Motor neuron (in vitro differentiated cells): ENCODE data around the gene PJA1. TPM values are rescaled to one million over a fixed set of nuclear protein-coding genes. Genes with fewer than 3 reads are reported as not detected.

ENCODE experiments used
- ATAC-seq, 8 experiments: fragments of 200-7000 bp; cut with Tn5 transposase; replicated peaks in 6 of 8; 2 replicates each; pipeline ENCODE4 v1.8.0; 2021; ENCODE audit warnings: mild to moderate bottlenecking in 8 of 8, moderate library complexity in 8 of 8
- H3K27ac ChIP-seq, 2 donors: fragments of 250-450 bp; sonication (Bioruptor Pico); 2 replicates each; pipeline ENCODE4 v1.9.0; 2021; ENCODE audit warnings: antibody characterized with exemption in 2 of 2, mild to moderate bottlenecking in 2 of 2, moderate library complexity in 1 of 2
- H3K4me1 ChIP-seq, 2 donors: fragments of 250-450 bp; sonication (Bioruptor Pico); replicated peaks in 1 of 2; 2 replicates each; pipeline ENCODE4 v1.6.1; 2021; ENCODE audit warnings: antibody characterized with exemption in 2 of 2, mild to moderate bottlenecking in 2 of 2, moderate library complexity in 1 of 2
- H3K4me3 ChIP-seq, 5 donors: fragments of 250-450 bp; sonication (Bioruptor Pico); 2 replicates each; pipeline ENCODE4 v1.9.0; 2021; ENCODE audit warnings: antibody characterized with exemption in 5 of 5, mild to moderate bottlenecking in 5 of 5, moderate library complexity in 4 of 5
- WGBS, 10 experiments: fragments of 450-650 bp; shearing (Covaris generic); methylation state at CpG; one replicate each; pipeline ENCODE4 v1.0.0; 2022; 5-methylcytosine and 5-hydroxymethylcytosine counted together
- in situ Hi-C, 9 experiments: fragments of 400-800 bp; cut with MboI; loops; one replicate each; pipeline ENCODE4 v1.15.0; 2021; ENCODE audit warnings: low sequenced_read_pairs in 9 of 9, low pct_unique_long_range_greater_than_20kb in 2 of 9; ENCODE audit not compliant: unreplicated experiment in 9 of 9
- total RNA-seq, 8 experiments: library from RNA; unstranded; fragments of 300-600 nt; gene quantifications; 2 replicates each; pipeline versions ENCODE4 v1.2.3 to v1.2.4, GENCODE V29; 2022

The PJA1 gene, protein sequence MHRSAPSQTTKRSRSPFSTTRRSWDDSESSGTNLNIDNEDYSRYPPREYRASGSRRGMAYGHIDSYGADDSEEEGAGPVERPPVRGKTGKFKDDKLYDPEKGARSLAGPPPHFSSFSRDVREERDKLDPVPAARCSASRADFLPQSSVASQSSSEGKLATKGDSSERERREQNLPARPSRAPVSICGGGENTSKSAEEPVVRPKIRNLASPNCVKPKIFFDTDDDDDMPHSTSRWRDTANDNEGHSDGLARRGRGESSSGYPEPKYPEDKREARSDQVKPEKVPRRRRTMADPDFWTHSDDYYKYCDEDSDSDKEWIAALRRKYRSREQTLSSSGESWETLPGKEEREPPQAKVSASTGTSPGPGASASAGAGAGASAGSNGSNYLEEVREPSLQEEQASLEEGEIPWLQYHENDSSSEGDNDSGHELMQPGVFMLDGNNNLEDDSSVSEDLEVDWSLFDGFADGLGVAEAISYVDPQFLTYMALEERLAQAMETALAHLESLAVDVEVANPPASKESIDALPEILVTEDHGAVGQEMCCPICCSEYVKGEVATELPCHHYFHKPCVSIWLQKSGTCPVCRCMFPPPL
- total RNA-seq: 100 to 1,000 TPM in 2 of 8 experiments, 10 to 100 TPM in 6; 10.9 to 110 (median 78.4) TPM

DNA sequence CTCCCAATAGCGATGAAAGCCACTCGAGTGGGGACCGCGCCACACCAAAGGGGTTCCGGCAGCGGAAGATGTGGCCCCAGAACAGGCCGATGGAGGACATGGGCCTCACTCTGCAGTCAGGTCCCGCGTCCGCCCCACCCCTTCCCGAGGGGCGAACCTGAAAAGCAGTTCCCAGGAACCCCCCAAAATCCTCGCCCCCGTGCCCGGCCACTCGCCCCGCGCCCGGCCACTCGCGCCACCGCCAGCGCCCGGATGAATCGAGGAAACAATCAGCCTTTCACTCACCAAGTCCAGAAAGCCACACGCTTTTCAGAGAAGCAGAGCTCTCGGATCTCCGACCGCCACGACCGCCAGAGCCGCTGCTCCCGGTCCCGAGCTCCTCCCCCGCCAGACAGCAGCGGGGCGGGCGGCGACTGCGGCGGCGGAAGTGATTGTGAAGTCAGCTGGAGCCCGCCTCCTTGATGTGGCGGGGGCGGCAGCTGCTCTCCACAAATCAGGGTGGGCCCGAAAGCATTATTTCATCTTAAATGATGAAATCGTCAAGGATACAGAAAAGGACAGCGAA is at the start of gene PJA1:
PJA1 (minus strand) TSS at position 367 of the 565 bp plus-strand sequence. CDS start 2,380 bp downstream, outside the sequence.
- peak within 1 kb of the TSS; percentile 71 to 99 (median 82) for H3K4me3 ChIP-seq
- in situ Hi-C loops: no loop called here
- ATAC-seq: peak; percentile 84 to 96 (median 90)
- H3K27ac ChIP-seq: peak within 1 kb of the TSS; percentile 87 to 91
- peaks cover 18 to 23% of the 10 kb centered on the region in 2 donors for H3K4me1 ChIP-seq
- WGBS, 10 experiments: 0 to 32% methylated on average over 1 to 8 of the region's 48 CpGs; no CpG with 5 or more reads in 8 of the 10 experiments

DNA sequence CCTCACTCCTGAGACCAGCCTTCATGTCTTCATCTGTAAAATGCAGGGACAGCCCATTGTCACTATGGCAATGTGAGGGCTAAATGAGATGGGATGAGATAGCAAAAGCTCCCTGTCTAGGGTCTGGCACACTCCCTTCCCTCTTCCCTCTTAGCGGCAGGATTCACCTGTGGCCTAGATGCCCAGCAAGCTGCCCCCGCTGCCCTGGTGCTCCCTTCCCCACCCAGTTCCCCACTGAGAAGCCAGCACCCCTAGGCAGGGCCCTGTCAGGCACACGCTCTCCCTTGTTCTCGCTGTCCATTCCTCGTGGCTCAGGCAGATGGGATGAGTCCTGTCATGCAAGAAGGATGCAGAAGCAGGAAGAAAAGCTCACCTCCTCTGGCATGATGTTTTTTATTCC is 49.2 kb upstream of the PJA1 start:
- in situ Hi-C loops: loop anchor here in 5 of 9 experiments (25.0 kb wide), 1 partner anchor 377 kb away; the partner anchor contains the start of gene EFNB1 (in 5 of the 5)
- ATAC-seq: no peak
- 50 to 60% methylated on average over 1 to 2 of the region's 5 CpGs; no CpG with 5 or more reads in 8 of the 10 experiments for WGBS, 10 experiments

DNA sequence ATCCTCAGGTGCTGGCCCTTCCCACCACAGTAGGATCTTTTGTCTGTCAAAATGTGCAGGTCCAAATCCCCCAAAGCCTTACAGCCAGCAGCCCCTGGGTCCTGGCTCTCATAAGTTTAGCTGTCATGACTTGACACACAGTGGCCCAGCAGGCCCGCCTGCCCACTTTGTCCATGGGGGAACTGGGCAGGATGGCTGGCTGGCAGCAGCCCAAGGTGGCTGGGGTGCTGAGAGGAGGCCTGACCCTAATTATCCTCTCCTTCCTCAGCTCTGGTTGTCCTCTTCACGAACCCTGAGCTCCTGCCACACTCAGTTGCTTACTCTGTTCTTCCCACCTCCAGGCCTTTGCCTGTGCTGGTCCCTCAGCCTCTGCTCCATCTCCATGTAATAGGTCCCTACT is 46.4 kb upstream of the PJA1 start:
- in situ Hi-C loops: loop anchor here in 5 of 9 experiments (25.0 kb wide), 1 partner anchor 374 kb away; the partner anchor contains the start of gene EFNB1 (in 5 of the 5)
- no CpG with 5 or more reads among the region's 2 CpGs for WGBS, 10 experiments
- H3K4me1 ChIP-seq: peaks cover 5 to 9% of the 10 kb centered on the region in 2 donors
- no peak for ATAC-seq
- H3K4me3 ChIP-seq: no peak overlapping the region
- H3K27ac ChIP-seq: no peak overlapping the region

More for the DNA sequence above, 49.2 kb upstream of the PJA1 start:
- no peak overlapping the region for H3K4me3 ChIP-seq
- H3K4me1 ChIP-seq: peaks cover 5 to 9% of the 10 kb centered on the region in 2 donors
- H3K27ac ChIP-seq: no peak overlapping the region

DNA sequence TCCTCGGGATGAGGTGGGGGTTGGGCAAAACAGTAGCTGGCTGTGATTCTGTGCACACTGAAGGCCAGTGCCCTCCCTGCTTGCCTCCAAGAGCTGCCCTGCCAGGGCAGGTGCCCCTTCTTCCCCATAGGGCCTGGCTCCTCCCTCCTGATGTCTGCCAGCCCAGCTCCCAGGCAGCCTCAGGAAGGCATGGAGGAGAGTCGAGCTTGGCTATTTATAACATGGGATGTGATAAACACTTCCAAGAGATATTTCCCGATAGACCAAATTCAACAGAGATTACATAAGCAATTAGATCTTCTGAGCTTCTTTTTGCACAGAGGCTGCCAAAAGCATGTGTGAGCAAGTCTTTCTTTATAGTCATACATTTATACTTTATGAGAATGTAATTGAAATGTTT is 45.3 kb upstream of the PJA1 start:
- in situ Hi-C loops: loop anchor here in 5 of 9 experiments (25.0 kb wide), 1 partner anchor 373 kb away; the partner anchor contains the start of gene EFNB1 (in 5 of the 5)
- no peak for ATAC-seq
- peaks cover 5 to 6% of the 10 kb centered on the region in 2 donors for H3K4me1 ChIP-seq
- no peak overlapping the region for H3K27ac ChIP-seq
- WGBS, 10 experiments: 33% methylated on average over 1 of the region's 3 CpGs; no CpG with 5 or more reads in 9 of the 10 experiments
- no peak overlapping the region for H3K4me3 ChIP-seq

DNA sequence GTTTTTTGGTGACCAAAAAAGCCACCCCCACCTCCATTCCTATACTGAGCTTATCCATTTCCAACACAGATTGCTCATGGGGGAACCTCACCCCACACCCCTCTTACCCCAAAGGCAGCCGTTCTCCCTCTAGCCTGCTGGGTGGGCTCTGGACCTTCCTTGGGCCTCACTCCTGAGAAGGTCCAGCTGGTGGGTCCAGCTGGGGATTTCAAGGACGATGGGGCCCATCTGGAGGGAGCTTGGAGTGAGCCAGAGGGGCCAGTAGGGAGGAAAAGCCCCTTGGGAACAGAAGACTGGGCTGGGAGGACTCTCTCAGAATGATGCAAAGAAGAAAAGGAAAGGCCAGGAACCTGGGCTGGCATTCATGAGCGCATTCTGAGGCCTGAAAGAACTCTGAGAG is 42.0 kb upstream of the PJA1 start:
- H3K4me3 ChIP-seq: no peak overlapping the region
- no peak overlapping the region for H3K27ac ChIP-seq
- ATAC-seq: no peak
- no peaks in the 10 kb centered on the region for H3K4me1 ChIP-seq
- in situ Hi-C loops: loop anchor here in 5 of 9 experiments (25.0 kb wide), 1 partner anchor 370 kb away; the partner anchor contains the start of gene EFNB1 (in 5 of the 5)
- 80% methylated on average over 1 of the region's 3 CpGs; no CpG with 5 or more reads in 9 of the 10 experiments for WGBS, 10 experiments

DNA sequence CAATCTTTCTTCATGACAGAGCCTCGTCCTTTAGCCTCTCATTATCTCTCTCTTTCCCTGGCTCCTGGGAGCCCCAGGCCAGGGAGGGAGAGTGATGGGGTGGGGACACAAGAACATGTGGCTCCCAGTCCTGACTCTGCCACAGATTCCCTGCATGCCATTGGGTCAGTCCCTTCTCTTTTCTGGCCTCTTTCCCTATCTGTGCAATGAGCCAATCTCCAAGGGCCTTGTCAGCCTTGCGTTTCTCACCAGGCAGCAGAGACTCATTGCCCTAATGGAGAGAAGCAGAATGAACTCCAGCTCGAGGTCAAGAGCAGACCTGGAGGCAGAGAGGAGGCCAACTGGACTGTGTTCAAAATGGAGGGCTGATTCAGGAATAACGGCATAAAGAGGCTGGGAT is 38.4 kb upstream of the PJA1 start:
- no peak overlapping the region for H3K27ac ChIP-seq
- 0 to 87% methylated on average over 1 to 2 of the region's 4 CpGs; no CpG with 5 or more reads in 8 of the 10 experiments for WGBS, 10 experiments
- no peak overlapping the region for H3K4me3 ChIP-seq
- H3K4me1 ChIP-seq: peaks cover 0 to under 1% of the 10 kb centered on the region in 2 donors
- in situ Hi-C loops: loop anchor here in 5 of 9 experiments (25.0 kb wide), 1 partner anchor 366 kb away; the partner anchor contains the start of gene EFNB1 (in 5 of the 5)
- peak in 2 of 8 experiments; percentile 72 to 86 for ATAC-seq

DNA sequence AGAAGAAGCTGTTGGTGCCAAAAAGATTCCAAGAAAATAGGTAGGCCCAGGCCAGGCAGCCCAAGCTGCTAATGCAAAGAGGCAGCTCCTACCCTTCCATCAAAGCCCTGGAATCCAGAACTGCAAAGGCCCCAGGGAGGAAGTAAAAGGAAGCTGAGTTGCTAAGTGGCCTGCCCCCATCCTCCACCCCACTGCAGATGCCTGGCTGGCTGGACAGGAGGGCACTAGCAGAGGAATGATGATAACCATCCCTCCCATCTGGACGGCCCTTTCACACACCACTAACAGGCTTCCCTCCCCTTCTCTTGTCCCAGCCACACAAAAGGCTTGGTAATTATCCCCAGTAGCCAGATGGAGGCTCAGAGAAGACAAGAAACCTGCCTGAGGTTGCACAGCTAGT is 32.4 kb upstream of the PJA1 start:
- WGBS, 10 experiments: no CpG with 5 or more reads among the region's 1 CpG
- ATAC-seq: peak in 3 of 8 experiments; percentile 31 to 45 (median 35)
- Histone ChIP-seq H3K4me1 (peaks cover 8 to 23% of the 10 kb centered on the region in 2 donors), H3K27ac (no peak overlapping the region), H3K4me3 (no peak overlapping the region)
- in situ Hi-C loops: no loop called here

DNA sequence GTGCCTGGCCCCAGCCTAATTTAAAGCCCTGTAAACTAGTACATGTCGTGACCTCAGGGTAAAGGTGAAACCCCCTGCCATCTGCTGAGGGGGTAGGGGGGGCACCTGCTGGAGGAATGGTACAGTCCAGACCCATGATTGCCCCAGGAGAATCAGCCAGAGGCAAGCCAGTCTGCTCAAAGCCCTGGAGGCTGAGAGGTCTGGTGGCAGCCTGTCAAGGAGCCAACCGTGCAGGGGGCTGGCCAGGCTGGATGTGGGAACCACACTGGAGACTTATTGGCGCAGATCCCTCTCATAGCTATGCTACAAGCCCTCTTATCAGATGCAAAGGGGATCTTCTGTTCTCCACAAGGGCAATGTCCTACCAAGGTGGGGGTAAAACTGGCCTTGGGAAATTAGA is 31.4 kb upstream of the PJA1 start:
- in situ Hi-C loops: no loop called here
- 40% methylated on average over 1 of the region's 3 CpGs; no CpG with 5 or more reads in 9 of the 10 experiments for WGBS, 10 experiments
- Histone ChIP-seq H3K4me3 (no peak overlapping the region), H3K27ac (no peak overlapping the region), H3K4me1 (peaks cover 8 to 23% of the 10 kb centered on the region in 2 donors)
- no peak for ATAC-seq

DNA sequence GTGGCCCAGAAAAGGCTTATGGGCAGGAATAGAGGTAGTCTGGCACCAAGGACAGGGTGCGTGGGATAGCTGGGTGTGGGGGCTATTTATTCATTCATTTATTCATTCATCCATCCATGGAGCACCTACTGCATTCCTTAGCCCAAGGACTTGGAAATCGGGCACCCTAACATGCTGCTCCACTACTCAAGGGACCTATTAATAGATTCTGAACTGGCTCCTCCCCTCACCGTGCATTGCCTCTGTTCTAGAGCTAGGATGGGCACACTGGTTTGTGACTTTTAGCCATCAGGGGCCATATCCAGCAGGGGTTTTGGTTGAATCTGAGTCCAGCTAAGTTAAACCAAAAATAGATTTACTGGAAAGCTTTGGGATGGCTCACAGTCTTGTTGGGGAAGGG is 30.6 kb upstream of the PJA1 start:
- no peak for ATAC-seq
- Histone ChIP-seq H3K4me1 (peaks cover 8 to 23% of the 10 kb centered on the region in 2 donors), H3K27ac (no peak overlapping the region), H3K4me3 (no peak overlapping the region)
- 25 to 40% (median 25%) methylated on average over 1 to 2 of the region's 3 CpGs; no CpG with 5 or more reads in 7 of the 10 experiments for WGBS, 10 experiments
- in situ Hi-C loops: no loop called here

DNA sequence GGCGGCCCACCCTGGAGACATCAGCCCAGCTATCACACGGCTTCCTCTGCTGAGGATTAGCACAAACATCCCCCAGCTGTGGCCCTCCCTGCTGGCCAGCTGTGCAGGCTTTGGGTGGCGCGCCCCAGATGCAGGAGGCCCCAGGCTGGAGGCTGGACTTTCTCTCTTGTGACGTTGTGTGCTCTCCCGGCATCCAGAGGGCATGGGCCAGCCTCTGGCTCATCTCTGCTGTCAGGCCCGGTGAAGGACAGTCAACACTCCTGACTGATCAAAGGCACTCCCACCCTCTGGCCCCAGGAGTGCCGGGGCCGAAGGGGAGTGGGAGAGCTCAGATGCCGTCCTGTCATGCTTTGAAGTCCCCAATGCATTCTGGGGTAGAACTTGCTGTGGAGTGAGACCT is 29.9 kb upstream of the PJA1 start:
- peak in 2 of 8 experiments; percentile 34 to 82 for ATAC-seq
- Histone ChIP-seq H3K27ac (no peak overlapping the region), H3K4me1 (peaks cover 11 to 26% of the 10 kb centered on the region in 2 donors), H3K4me3 (no peak overlapping the region)
- WGBS, 10 experiments: 20 to 73% methylated on average over 1 to 6 of the region's 10 CpGs; no CpG with 5 or more reads in 8 of the 10 experiments
- in situ Hi-C loops: no loop called here

DNA sequence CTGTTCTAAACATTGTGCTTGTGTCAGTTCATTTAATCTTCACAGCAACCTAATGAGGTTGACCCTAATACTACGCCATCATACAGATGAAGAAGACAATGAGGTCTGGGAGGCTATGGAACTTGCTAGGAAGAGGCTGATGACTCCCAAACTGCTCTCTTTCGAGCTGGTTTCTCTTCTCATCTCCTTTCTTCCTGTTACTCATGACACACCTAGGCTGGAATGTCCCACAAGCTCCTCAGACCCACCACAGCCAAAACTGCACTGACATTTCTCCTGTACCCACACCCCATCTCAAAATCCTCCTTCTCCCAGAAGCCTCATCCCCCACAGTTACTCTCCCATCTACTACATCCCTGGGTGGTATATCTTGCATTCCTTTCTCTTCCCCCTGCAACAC is 27.4 kb upstream of the PJA1 start:
- Histone ChIP-seq H3K27ac (no peak overlapping the region), H3K4me3 (no peak overlapping the region), H3K4me1 (peaks cover 18 to 24% of the 10 kb centered on the region in 2 donors)
- no peak for ATAC-seq
- in situ Hi-C loops: no loop called here
- 0 to 100% (median 66%) methylated on average over 1 to 2 of the region's 2 CpGs; no CpG with 5 or more reads in 4 of the 10 experiments for WGBS, 10 experiments

DNA sequence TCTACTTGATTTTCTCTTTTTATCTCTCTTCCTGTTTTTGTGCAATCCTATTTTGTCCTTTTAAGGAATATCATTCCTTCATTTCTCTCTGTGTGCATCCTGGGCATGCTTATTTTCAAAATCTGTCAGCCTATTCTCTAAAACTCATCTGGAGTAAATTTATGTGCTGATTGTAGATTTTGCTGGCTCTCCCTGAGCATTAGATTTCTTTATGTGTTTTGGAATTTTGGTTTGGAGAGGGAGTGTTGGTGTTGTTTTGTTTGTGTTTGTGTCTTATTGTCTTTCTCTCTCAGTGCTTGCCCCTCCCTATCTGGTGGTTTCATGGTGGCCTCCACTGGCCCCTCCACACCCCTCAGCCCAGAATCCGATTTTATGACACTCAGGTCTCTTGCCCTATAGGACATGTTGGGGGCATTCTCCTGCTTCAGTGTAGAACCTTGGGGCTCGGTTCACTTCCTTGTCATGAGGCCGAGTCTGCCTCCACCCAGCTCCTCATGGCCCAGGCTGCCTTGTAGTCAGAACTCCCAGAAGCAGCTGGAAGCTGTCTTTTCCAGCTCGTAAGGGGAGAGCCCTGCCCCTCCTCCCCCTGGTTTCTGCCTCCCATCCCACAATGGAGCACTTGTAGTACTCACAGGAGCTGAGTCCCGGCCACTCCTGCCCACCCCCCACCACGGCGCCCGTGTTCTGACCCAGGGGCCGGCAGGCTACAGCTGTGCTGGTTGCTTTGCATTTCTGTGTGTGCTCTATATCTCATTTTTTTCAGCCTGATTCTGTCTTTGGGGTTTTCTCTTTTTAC is 24.5 kb upstream of the PJA1 start:
- no peak overlapping the region for H3K27ac ChIP-seq
- H3K4me1 ChIP-seq: peaks cover 10% of the 10 kb centered on the region in 2 donors
- WGBS, 10 experiments: no CpG with 5 or more reads among the region's 9 CpGs
- ATAC-seq: peak in 6 of 8 experiments; percentile 67 to 97 (median 88)
- in situ Hi-C loops: no loop called here
- H3K4me3 ChIP-seq: no peak overlapping the region
